ENCODE measurements around the gene C10orf67.

Gene C10orf67

DNA sequence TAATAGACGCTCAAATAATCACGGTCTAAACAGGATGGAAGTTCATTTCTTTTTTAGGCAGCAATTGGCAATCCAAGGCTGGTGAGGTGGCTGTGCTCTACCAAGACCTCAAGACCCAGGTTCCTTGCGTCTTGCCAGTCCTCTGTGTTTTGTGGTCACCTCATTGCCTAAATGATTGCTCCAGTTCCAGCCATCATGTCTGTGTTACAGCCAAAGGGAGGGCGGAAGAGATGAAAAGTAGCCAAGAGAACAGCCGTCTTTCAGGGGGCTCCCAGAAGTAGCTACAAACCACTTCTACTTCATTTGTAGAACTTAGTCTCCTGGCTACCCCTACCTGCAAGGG is 19.2 kb upstream of the C10orf67 start:
- TF ChIP-seq OSR1 (CRISPR knock-in tag; IDR thresholded peaks at IDR 0.05) (no peak), ARNTL (CRISPR knock-in tag; IDR thresholded peaks at IDR 0.05; ENCODE audit: borderline replicate concordance, low read depth) (no peak), ESRRG (CRISPR knock-in tag; IDR thresholded peaks at IDR 0.05) (no peak), RARB (CRISPR knock-in tag; IDR thresholded peaks at IDR 0.05) (no peak), ZNF565 (CRISPR knock-in tag; conservative IDR thresholded peaks at IDR 0.05; ENCODE audit: low read depth) (no peak)
- TF ChIP-seq, protein P1, sequence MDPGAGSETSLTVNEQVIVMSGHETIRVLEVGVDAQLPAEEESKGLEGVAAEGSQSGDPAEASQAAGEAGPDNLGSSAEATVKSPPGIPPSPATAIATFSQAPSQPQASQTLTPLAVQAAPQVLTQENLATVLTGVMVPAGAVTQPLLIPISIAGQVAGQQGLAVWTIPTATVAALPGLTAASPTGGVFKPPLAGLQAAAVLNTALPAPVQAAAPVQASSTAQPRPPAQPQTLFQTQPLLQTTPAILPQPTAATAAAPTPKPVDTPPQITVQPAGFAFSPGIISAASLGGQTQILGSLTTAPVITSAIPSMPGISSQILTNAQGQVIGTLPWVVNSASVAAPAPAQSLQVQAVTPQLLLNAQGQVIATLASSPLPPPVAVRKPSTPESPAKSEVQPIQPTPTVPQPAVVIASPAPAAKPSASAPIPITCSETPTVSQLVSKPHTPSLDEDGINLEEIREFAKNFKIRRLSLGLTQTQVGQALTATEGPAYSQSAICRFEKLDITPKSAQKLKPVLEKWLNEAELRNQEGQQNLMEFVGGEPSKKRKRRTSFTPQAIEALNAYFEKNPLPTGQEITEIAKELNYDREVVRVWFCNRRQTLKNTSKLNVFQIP (CRISPR knock-in tag; IDR thresholded peaks at IDR 0.05; ENCODE audit: borderline replicate concordance, low read depth), result no peak
- no peak for ATAC-seq

DNA sequence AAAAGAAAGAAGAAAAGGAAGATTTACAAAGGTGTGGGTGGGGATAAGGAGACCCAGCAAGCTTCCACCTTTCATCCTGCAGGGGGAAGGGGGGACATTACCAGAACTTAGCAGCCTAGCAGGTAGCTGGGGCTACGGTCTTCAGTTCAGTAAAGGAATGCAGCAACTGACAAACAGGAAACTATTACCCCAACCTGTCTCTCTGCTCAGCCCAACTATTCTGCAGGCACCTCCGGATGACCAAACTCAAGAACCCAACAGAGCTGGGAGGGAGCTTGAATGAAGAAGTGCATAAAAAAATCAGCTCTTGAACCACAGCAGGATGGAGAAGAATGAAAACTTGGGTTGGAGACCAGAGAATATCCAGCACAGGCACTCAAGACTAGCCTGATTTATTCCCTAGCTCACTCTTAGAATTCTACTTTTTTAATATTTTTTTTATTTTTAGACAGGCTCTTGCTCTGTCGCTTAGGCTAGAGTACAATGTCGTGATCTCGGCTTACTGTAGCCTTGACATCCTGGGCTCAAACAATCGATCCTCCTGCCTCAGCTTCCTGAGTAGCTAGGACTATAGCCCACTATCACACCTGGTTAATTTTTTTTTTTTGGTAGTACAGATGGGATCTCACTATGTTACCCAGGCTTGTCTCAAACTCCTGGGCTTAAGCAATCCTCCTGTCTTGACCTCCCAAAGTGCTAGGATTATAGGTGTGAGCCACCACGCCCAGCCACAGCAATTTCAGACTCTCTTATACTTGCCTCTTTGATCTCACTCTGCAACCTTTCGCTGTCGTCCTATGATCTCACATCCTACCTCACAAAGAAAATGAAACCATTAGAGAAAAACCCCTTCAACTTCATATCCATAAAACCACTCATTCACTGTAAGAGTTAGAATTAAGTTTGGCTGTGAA is 18.5 kb upstream of the C10orf67 start:
- no peak for ATAC-seq
- no peak for TF ChIP-seq ARNTL (CRISPR knock-in tag; IDR thresholded peaks at IDR 0.05; ENCODE audit: borderline replicate concordance, low read depth)
- no peak for TF ChIP-seq ZNF8 (CRISPR knock-in tag; IDR thresholded peaks at IDR 0.05)
- TF ChIP-seq ZNF565 (CRISPR knock-in tag; conservative IDR thresholded peaks at IDR 0.05; ENCODE audit: low read depth), result no peak
- TF ChIP-seq GLIS3 (CRISPR knock-in tag; IDR thresholded peaks at IDR 0.05), result no peak
- no peak for TF ChIP-seq TCF4 (CRISPR knock-in tag; IDR thresholded peaks at IDR 0.05; ENCODE audit: borderline replicate concordance)
- TF ChIP-seq OSR1 (CRISPR knock-in tag; IDR thresholded peaks at IDR 0.05), result no peak
- no peak for TF ChIP-seq ZFP3 (CRISPR knock-in tag; IDR thresholded peaks at IDR 0.05)
- no peak for TF ChIP-seq RARB (CRISPR knock-in tag; IDR thresholded peaks at IDR 0.05)
- no peak for TF ChIP-seq ZNF70 (CRISPR knock-in tag; IDR thresholded peaks at IDR 0.05)
- TF ChIP-seq SNAI2 (CRISPR knock-in tag; IDR thresholded peaks at IDR 0.05), result no peak
- TF ChIP-seq, protein P2, sequence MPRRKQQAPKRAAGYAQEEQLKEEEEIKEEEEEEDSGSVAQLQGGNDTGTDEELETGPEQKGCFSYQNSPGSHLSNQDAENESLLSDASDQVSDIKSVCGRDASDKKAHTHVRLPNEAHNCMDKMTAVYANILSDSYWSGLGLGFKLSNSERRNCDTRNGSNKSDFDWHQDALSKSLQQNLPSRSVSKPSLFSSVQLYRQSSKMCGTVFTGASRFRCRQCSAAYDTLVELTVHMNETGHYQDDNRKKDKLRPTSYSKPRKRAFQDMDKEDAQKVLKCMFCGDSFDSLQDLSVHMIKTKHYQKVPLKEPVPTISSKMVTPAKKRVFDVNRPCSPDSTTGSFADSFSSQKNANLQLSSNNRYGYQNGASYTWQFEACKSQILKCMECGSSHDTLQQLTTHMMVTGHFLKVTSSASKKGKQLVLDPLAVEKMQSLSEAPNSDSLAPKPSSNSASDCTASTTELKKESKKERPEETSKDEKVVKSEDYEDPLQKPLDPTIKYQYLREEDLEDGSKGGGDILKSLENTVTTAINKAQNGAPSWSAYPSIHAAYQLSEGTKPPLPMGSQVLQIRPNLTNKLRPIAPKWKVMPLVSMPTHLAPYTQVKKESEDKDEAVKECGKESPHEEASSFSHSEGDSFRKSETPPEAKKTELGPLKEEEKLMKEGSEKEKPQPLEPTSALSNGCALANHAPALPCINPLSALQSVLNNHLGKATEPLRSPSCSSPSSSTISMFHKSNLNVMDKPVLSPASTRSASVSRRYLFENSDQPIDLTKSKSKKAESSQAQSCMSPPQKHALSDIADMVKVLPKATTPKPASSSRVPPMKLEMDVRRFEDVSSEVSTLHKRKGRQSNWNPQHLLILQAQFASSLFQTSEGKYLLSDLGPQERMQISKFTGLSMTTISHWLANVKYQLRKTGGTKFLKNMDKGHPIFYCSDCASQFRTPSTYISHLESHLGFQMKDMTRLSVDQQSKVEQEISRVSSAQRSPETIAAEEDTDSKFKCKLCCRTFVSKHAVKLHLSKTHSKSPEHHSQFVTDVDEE (CRISPR knock-in tag; IDR thresholded peaks at IDR 0.05), result no peak
- TF ChIP-seq, protein P3, sequence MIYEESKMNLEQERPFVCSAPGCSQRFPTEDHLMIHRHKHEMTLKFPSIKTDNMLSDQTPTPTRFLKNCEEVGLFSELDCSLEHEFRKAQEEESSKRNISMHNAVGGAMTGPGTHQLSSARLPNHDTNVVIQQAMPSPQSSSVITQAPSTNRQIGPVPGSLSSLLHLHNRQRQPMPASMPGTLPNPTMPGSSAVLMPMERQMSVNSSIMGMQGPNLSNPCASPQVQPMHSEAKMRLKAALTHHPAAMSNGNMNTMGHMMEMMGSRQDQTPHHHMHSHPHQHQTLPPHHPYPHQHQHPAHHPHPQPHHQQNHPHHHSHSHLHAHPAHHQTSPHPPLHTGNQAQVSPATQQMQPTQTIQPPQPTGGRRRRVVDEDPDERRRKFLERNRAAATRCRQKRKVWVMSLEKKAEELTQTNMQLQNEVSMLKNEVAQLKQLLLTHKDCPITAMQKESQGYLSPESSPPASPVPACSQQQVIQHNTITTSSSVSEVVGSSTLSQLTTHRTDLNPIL (CRISPR knock-in tag; IDR thresholded peaks at IDR 0.05; ENCODE audit: low read depth), result no peak
- no peak for TF ChIP-seq BACH2 (CRISPR knock-in tag; IDR thresholded peaks at IDR 0.05; ENCODE audit: borderline replicate concordance)
- TF ChIP-seq, protein P4, sequence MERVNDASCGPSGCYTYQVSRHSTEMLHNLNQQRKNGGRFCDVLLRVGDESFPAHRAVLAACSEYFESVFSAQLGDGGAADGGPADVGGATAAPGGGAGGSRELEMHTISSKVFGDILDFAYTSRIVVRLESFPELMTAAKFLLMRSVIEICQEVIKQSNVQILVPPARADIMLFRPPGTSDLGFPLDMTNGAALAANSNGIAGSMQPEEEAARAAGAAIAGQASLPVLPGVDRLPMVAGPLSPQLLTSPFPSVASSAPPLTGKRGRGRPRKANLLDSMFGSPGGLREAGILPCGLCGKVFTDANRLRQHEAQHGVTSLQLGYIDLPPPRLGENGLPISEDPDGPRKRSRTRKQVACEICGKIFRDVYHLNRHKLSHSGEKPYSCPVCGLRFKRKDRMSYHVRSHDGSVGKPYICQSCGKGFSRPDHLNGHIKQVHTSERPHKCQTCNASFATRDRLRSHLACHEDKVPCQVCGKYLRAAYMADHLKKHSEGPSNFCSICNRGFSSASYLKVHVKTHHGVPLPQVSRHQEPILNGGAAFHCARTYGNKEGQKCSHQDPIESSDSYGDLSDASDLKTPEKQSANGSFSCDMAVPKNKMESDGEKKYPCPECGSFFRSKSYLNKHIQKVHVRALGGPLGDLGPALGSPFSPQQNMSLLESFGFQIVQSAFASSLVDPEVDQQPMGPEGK (CRISPR knock-in tag; IDR thresholded peaks at IDR 0.05; ENCODE audit: borderline replicate concordance), result no peak

DNA sequence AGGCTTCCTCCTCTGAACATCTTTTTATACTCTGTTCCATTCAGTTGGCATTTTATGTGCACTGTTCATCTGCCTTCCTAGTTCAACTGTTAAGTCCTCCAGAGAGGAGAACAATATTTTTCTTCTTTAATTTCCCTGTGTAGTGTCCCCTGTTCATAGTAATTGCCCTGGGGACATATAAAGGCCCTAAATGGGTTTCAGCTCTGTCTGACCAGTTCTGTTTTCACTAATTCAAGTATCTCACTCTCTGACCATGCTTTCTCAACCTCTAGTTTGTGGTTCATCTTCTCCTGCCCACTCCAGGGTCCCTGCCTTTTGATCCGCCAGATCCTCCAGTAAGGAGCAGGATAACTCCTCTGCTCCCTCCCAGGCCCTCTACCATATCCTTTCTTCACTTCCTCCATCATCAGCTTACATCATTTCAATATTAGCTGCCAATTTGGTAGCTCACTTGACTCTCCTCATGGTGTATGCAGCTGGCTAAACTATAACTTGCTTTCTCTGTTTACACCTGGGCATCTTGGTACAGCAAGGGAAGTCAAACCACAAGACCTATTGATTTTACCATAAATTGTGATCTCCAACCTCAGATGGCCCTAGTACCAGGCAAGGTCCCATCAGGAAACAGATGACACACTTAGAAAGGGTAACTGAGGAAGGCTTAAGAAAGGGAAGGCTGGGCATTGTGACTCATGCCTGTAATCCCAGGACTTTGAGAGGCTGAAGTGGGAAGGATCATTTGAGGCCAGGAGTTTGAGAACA is 17.7 kb upstream of the C10orf67 start:
- ATAC-seq, result no peak
- TF ChIP-seq PPARA (CRISPR knock-in tag; IDR thresholded peaks at IDR 0.05; ENCODE audit: borderline replicate concordance), result no peak
- no peak for TF ChIP-seq ARNTL (CRISPR knock-in tag; IDR thresholded peaks at IDR 0.05; ENCODE audit: borderline replicate concordance, low read depth)
- TF ChIP-seq, protein P3 (CRISPR knock-in tag; IDR thresholded peaks at IDR 0.05; ENCODE audit: low read depth), result no peak
- TF ChIP-seq ISL1 (CRISPR knock-in tag; IDR thresholded peaks at IDR 0.05), result no peak
- no peak for TF ChIP-seq ZFP30 (CRISPR knock-in tag; IDR thresholded peaks at IDR 0.05)
- TF ChIP-seq ZNF565 (CRISPR knock-in tag; conservative IDR thresholded peaks at IDR 0.05; ENCODE audit: low read depth), result no peak
- TF ChIP-seq, protein P2 (CRISPR knock-in tag; IDR thresholded peaks at IDR 0.05), result no peak
- TF ChIP-seq ZFP3 (CRISPR knock-in tag; IDR thresholded peaks at IDR 0.05), result no peak
- TF ChIP-seq, protein P4 (CRISPR knock-in tag; IDR thresholded peaks at IDR 0.05; ENCODE audit: borderline replicate concordance), result no peak
- no peak for TF ChIP-seq ESRRG (CRISPR knock-in tag; IDR thresholded peaks at IDR 0.05)
- TF ChIP-seq OSR1 (CRISPR knock-in tag; IDR thresholded peaks at IDR 0.05), result no peak
